ENCODE results near the gene DDX53.

DDX53 gene

GRCh38 chrX:23052324-23052723 lies 52.6 kb downstream of the DDX53 start:
- no peak for DNase-seq

All from NCI-H2107 (cell line).